Aorta (tissue), 5 donors: Measurements from ENCODE around the gene TRPM2. TPM values are rescaled to one million over a fixed set of nuclear protein-coding genes. Genes with fewer than 3 reads are reported as not detected.

Source experiments
- ATAC-seq: fragments of 200-7000 bp; cut with Tn5 transposase; one replicate; pipeline ENCODE4 v1.9.1; 2022; ENCODE audit warnings: moderate library complexity; ENCODE audit not compliant: low FRiP score
- DNase-seq, 2 donors: peaks; one replicate each; pipeline ENCODE4 v3.0.0-alpha.2; 2020
- H3K27ac ChIP-seq, 2 donors: one replicate each; pipeline ENCODE4 v1.5.1; 2013; ENCODE audit warnings: low read length in 2 of 2, mild to moderate bottlenecking in 2 of 2, moderate library complexity in 2 of 2, control low read depth in 1 of 2, inconsistent platforms in 1 of 2, low read depth in 1 of 2
- H3K27me3 ChIP-seq, 2 donors: one replicate each; pipeline ENCODE4 v1.6.1; 2013; ENCODE audit warnings: control low read depth in 1 of 2, low read length in 1 of 2, mild to moderate bottlenecking in 1 of 2, moderate library complexity in 1 of 2; ENCODE audit not compliant: insufficient read depth in 2 of 2, control insufficient read depth in 1 of 2
- H3K36me3 ChIP-seq, 2 donors: one replicate each; pipeline ENCODE4 v1.6.1; 2013; ENCODE audit warnings: control low read depth in 1 of 2, low read length in 1 of 2, mild to moderate bottlenecking in 1 of 2; ENCODE audit not compliant: insufficient read depth in 2 of 2, control insufficient read depth in 1 of 2
- H3K4me1 ChIP-seq, 2 donors: one replicate each; pipeline ENCODE4 v1.6.1; 2013; ENCODE audit warnings: low read length in 2 of 2, control low read depth in 1 of 2, mild to moderate bottlenecking in 1 of 2, moderate library complexity in 1 of 2; ENCODE audit not compliant: insufficient read depth in 2 of 2, control insufficient read depth in 1 of 2
- H3K4me3 ChIP-seq, 2 donors: one replicate each; pipeline ENCODE4 v1.5.1; 2013; ENCODE audit warnings: low read length in 2 of 2, control low read depth in 1 of 2, mild to moderate bottlenecking in 1 of 2
- H3K9me3 ChIP-seq: one replicate; pipeline ENCODE4 v1.6.1; 2013; ENCODE audit warnings: mild to moderate bottlenecking, low read length; ENCODE audit not compliant: control insufficient read depth
- WGBS, 2 donors: extraction: QIAGEN DNeasy Blood & Tissue Kit; methylation state at CpG; one replicate each; pipeline ENCODE4 v1.1.7; 2013; 5-methylcytosine and 5-hydroxymethylcytosine counted together
- intact Hi-C, 2 donors: fragments of 100-400 bp; cut with DNase I; formaldehyde crosslinking; loops; one replicate each; pipeline versions ENCODE4 v1.14.2 to v1.15.0; 2022
- polyA plus RNA-seq, 2 donors: library from polyadenylated mRNA; stranded (reverse); fragments of 200-250 nt; gene quantifications; one replicate each; pipeline ENCODE4 v1.2.3, GENCODE V29; 2013
- total RNA-seq, 2 donors: library from RNA; stranded (reverse); fragmentation: NEBNext Ultra II Directional; extraction: Animal tissue kit (Norgen Biotek cat#: 25700); gene quantifications; one replicate each; pipeline ENCODE4 v1.2.1, GENCODE V29; 2021
- donor health status: healthy with polysubstance abuse.
- donor health status: Bipolar disorder and iron deficiency.
- donor health status: DM: no; HTN: no; CAD: no.
- donor health status: DM: no; HTN: no; CAD: no.
- donor health status: DM: yes; HTN: yes; CAD: no.

The TRPM2 gene
- total and polyA plus RNA-seq, 4 donors: 2.2 to 15.8 (median 5.9) TPM

DNA sequence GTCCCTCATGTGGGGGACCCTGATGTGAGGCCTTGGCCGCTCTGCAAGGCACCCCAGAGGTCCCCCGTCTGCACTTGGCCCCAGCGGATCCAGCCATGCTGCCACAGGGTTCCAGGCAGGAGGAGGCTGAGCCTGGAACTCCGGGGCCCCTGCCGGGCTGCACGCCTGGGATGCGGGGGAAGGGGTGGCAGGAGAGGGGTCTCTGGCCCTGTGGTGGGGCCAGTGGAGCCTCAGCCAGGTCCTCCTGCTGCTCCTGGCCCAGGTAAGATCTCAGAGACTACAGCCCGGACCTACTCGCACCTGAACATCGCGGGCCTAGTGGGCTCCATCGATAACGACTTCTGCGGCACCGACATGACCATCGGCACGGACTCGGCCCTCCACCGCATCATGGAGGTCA is 40.7 kb upstream of the TRPM2 start:
- H3K4me3 ChIP-seq: no peak overlapping the region
- DNase-seq (no peak), ATAC-seq (no peak)
- 93% methylated on average over 15 to 19 of the region's 19 CpGs for WGBS, 2 donors
- H3K9me3 ChIP-seq: no peaks in the 10 kb centered on the region
- no peaks in the 10 kb centered on the region for H3K27me3 ChIP-seq
- H3K4me1 ChIP-seq: no peaks in the 10 kb centered on the region
- no peak overlapping the region for H3K27ac ChIP-seq
- intact Hi-C loops: no loop called here
- H3K36me3 ChIP-seq: peaks cover 0 to 6% of the 10 kb centered on the region in 2 donors

GRCh38 chr21:44313451-44313850 is 40.0 kb upstream of the TRPM2 start:
- 88% methylated on average over 12 to 13 of the region's 13 CpGs for WGBS, 2 donors
- DNase-seq (no peak), ATAC-seq (no peak)
- intact Hi-C loops: no loop called here
- H3K27ac ChIP-seq: no peak overlapping the region
- peaks cover 0 to 6% of the 10 kb centered on the region in 2 donors for H3K36me3 ChIP-seq
- no peak overlapping the region for H3K4me3 ChIP-seq
- no peaks in the 10 kb centered on the region for H3K27me3 ChIP-seq
- H3K9me3 ChIP-seq: no peaks in the 10 kb centered on the region
- H3K4me1 ChIP-seq: no peaks in the 10 kb centered on the region

DNA sequence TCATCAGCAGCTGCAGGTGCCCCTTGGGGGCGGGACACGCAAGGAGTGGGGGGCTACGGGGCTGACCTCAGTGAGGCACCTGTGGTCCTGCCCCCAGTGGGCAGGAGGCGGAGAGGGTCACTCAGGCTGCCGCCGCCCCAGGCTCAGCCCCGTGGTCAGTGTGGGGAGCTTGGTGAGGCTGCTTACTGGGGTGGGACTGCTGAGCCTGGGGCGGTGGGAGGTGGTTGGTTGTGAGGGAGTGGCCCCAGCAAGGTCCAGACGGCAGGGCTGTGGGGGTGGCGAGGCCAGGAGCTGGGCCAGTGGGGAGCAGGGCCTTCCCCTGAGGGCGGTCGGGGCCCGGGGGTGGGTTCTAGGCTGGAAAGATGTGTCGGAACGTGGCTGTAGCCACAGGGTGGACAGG is 39.3 kb upstream of the TRPM2 start:
- no peak for ATAC-seq
- no peaks in the 10 kb centered on the region for H3K27me3 ChIP-seq
- peaks cover 0 to 6% of the 10 kb centered on the region in 2 donors for H3K36me3 ChIP-seq
- H3K9me3 ChIP-seq: no peaks in the 10 kb centered on the region
- intact Hi-C loops: no loop called here
- H3K4me1 ChIP-seq: no peaks in the 10 kb centered on the region
- 86 to 90% methylated on average over 15 of the region's 15 CpGs for WGBS, 2 donors
- no peak overlapping the region for H3K4me3 ChIP-seq
- H3K27ac ChIP-seq: no peak overlapping the region
- DNase-seq: no peak

GRCh38 chr21:44314561-44314960 is 38.9 kb upstream of the TRPM2 start:
- DNase-seq (no peak), ATAC-seq (peak; percentile 3)
- H3K4me3 ChIP-seq: no peak overlapping the region
- 90 to 94% methylated on average over 11 of the region's 11 CpGs for WGBS, 2 donors
- peaks cover 0 to 6% of the 10 kb centered on the region in 2 donors for H3K36me3 ChIP-seq
- H3K27me3 ChIP-seq: no peaks in the 10 kb centered on the region
- no peak overlapping the region for H3K27ac ChIP-seq
- intact Hi-C loops: no loop called here
- H3K9me3 ChIP-seq: no peaks in the 10 kb centered on the region
- H3K4me1 ChIP-seq: no peaks in the 10 kb centered on the region

GRCh38 chr21:44315691-44316203 is 37.7 kb upstream of the TRPM2 start:
- H3K4me3 ChIP-seq: no peak overlapping the region
- intact Hi-C loops: no loop called here
- DNase-seq: no peak
- no peaks in the 10 kb centered on the region for H3K9me3 ChIP-seq
- H3K4me1 ChIP-seq: no peaks in the 10 kb centered on the region
- no peaks in the 10 kb centered on the region for H3K27me3 ChIP-seq
- ATAC-seq: no peak
- WGBS, 2 donors: 91 to 92% methylated on average over 16 of the region's 16 CpGs
- H3K36me3 ChIP-seq: peaks cover 0 to 6% of the 10 kb centered on the region in 2 donors
- H3K27ac ChIP-seq: no peak overlapping the region

- no peak for ATAC-seq
- Histone ChIP-seq H3K4me1 (no peaks in the 10 kb centered on the region), H3K27me3 (no peaks in the 10 kb centered on the region), H3K9me3 (no peaks in the 10 kb centered on the region), H3K36me3 (peaks cover 0 to 3% of the 10 kb centered on the region in 2 donors), H3K4me3 (no peak overlapping the region), H3K27ac (no peak overlapping the region)
- intact Hi-C loops: no loop called here
- WGBS, 2 donors: 89 to 90% methylated on average over 27 of the region's 27 CpGs
- DNase-seq: no peak
Observed at GRCh38 chr21:44316277-44316900, 37.0 kb upstream of the TRPM2 start.

- intact Hi-C loops: no loop called here
- Histone ChIP-seq H3K4me1 (no peaks in the 10 kb centered on the region), H3K36me3 (peaks cover 0 to 3% of the 10 kb centered on the region in 2 donors)
Observed at GRCh38 chr21:44317241-44317782, 36.1 kb upstream of the TRPM2 start.

DNA sequence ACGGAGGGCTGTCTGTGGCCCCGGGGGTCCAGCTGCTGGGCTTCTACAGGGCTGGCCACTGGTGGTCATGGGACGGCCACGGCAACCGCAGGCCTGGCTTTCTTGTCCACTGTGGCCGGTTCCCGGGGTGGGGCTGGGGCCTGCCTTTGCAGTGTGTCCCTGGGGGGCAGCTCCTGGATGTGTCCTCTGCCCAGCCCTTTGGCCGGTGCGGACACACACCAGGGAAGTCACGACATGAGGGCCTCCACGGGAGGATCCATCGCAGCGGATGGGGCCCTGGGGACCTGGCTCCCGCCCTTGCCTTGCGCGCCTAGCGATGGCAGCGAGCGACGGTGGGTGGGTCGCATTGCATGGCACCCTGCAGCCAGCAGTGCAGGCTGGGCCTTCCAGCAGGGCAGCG is 35.5 kb upstream of the TRPM2 start:
- Histone ChIP-seq H3K9me3 (no peaks in the 10 kb centered on the region), H3K4me3 (no peak overlapping the region), H3K27me3 (no peaks in the 10 kb centered on the region), H3K4me1 (no peaks in the 10 kb centered on the region), H3K36me3 (peaks cover 0 to 2% of the 10 kb centered on the region in 2 donors), H3K27ac (no peak overlapping the region)
- 93 to 94% methylated on average over 22 of the region's 22 CpGs for WGBS, 2 donors
- intact Hi-C loops: no loop called here
- DNase-seq: no peak
- no peak for ATAC-seq

More at GRCh38 chr21:44317241-44317782, 36.1 kb upstream of the TRPM2 start:
- DNase-seq: no peak
- Histone ChIP-seq H3K9me3 (no peaks in the 10 kb centered on the region), H3K4me3 (no peak overlapping the region), H3K27ac (no peak overlapping the region), H3K27me3 (no peaks in the 10 kb centered on the region)
- WGBS, 2 donors: 92 to 94% methylated on average over 19 of the region's 19 CpGs
- no peak for ATAC-seq
